Effector memory CD4-positive, alpha-beta T cell (primary cell): ENCODE measurements around the gene TBXAS1.
"Not testable (repeated sequence)": the region's sequence is repeated elsewhere in the genome, so short reads cannot be mapped to it uniquely, and the experiment has no call there.

Source experiments
- DNase-seq, 3 donors: peaks; one replicate each; pipeline ENCODE4 v3.0.0-alpha.2; 2020
- H3K27ac ChIP-seq: 2 replicates; pipeline ENCODE4 v1.7.0; 2013; ENCODE audit warnings: mild to moderate bottlenecking, low read length, moderate library complexity; ENCODE audit not compliant: insufficient read depth, poor library complexity, severe bottlenecking
- H3K27me3 ChIP-seq: replicated peaks from 2 replicates; pipeline ENCODE4 v1.7.0; 2013; ENCODE audit warnings: mild to moderate bottlenecking, low read length; ENCODE audit not compliant: insufficient read depth, control insufficient read depth, poor library complexity, severe bottlenecking
- H3K36me3 ChIP-seq: 2 replicates; pipeline ENCODE4 v1.7.0; 2013; ENCODE audit warnings: mild to moderate bottlenecking, low read length, moderate library complexity; ENCODE audit not compliant: control insufficient read depth, insufficient read depth
- H3K4me1 ChIP-seq: 2 replicates; pipeline ENCODE4 v1.7.0; 2013; ENCODE audit warnings: low read length, mild to moderate bottlenecking; ENCODE audit not compliant: control insufficient read depth, insufficient read depth, poor library complexity, severe bottlenecking
- H3K4me3 ChIP-seq: 2 replicates; pipeline ENCODE4 v1.7.0; 2013; ENCODE audit warnings: low read length, low read depth, mild to moderate bottlenecking; ENCODE audit not compliant: insufficient read depth, poor library complexity, severe bottlenecking
- H3K9me3 ChIP-seq: 2 replicates; pipeline ENCODE4 v1.7.0; 2013; ENCODE audit warnings: mild to moderate bottlenecking, low read length, moderate library complexity; ENCODE audit not compliant: control insufficient read depth

The TBXAS1 gene

GRCh38 chr7:139918480-139918879 is 89.4 kb downstream of the TBXAS1 start:
- Histone ChIP-seq H3K36me3 (no peaks in the 10 kb centered on the region), H3K27ac (no peak overlapping the region), H3K4me1 (no peaks in the 10 kb centered on the region), H3K9me3 (no peaks in the 10 kb centered on the region), H3K27me3 (no peaks in the 10 kb centered on the region), H3K4me3 (no peak overlapping the region)
- no peak for DNase-seq

DNA sequence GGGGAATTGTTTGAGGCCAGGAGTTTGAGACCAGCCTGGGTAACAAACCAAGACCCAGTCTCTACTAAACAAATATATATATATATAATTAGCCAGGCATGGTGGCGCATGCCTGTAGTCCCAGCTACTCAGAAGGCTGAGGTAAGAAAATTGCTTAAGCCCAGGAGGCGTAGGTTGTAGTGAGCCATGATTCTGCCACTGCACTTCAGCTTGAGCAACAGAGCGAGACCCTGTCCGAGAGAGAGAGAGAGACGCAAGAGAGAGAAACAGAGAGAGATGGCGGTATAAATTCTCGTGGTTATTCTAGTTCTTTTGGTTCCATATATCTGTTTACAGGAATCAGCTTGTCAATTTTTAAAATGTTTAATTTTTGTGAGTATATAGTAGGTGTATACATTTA is 94.0 kb downstream of the TBXAS1 start:
- Histone ChIP-seq H3K4me1 (no peaks in the 10 kb centered on the region), H3K36me3 (no peaks in the 10 kb centered on the region), H3K9me3 (no peaks in the 10 kb centered on the region), H3K27ac (no peak overlapping the region), H3K27me3 (no peaks in the 10 kb centered on the region), H3K4me3 (no peak overlapping the region)
- no peak for DNase-seq

- no peaks in the 10 kb centered on the region for H3K9me3 ChIP-seq
- no peaks in the 10 kb centered on the region for H3K4me1 ChIP-seq
- no peak overlapping the region for H3K4me3 ChIP-seq
- H3K27ac ChIP-seq, result no peak overlapping the region
- H3K36me3 ChIP-seq, result no peaks in the 10 kb centered on the region
- no peaks in the 10 kb centered on the region for H3K27me3 ChIP-seq
- no peak for DNase-seq
These were observed 95.4 kb downstream of the TBXAS1 start for GRCh38 chr7:139924461-139924860.

DNA sequence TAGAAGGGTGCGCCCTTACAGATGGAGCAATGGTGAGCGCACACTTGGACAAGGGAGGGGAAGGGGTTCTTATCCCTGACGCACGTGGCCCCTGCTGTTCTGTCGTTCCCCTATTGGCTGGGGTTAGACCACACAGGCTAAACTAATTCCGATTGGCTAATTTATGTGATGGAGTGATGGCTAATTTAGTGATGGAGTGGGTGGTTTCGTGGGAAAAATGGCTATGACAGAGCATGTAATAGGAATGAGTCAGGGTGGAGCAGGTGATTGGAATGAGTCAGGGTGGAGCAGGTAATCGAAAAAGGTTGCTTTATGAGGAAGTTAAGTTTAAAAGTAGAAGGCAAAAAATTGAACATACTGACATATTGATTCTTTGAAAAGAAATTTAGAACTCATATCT is 100.2 kb downstream of the TBXAS1 start:
- not testable (repeated sequence) for H3K27ac ChIP-seq, H3K9me3 ChIP-seq, H3K4me3 ChIP-seq, H3K36me3 ChIP-seq, DNase-seq, H3K27me3 ChIP-seq, H3K4me1 ChIP-seq

GRCh38 chr7:139930286-139930965 is 101.4 kb downstream of the TBXAS1 start:
- H3K27me3 ChIP-seq, result no peaks in the 10 kb centered on the region
- no peaks in the 10 kb centered on the region for H3K36me3 ChIP-seq
- no peak overlapping the region for H3K27ac ChIP-seq
- no peak for DNase-seq
- H3K4me1 ChIP-seq, result no peaks in the 10 kb centered on the region
- no peak overlapping the region for H3K4me3 ChIP-seq
- H3K9me3 ChIP-seq, result no peaks in the 10 kb centered on the region

GRCh38 chr7:139931190-139931934 is 102.3 kb downstream of the TBXAS1 start:
- H3K9me3 ChIP-seq, result no peaks in the 10 kb centered on the region
- no peaks in the 10 kb centered on the region for H3K36me3 ChIP-seq
- H3K4me1 ChIP-seq, result no peaks in the 10 kb centered on the region
- H3K27me3 ChIP-seq, result no peaks in the 10 kb centered on the region
- no peak for DNase-seq
- H3K4me3 ChIP-seq, result no peak overlapping the region
- no peak overlapping the region for H3K27ac ChIP-seq

DNA sequence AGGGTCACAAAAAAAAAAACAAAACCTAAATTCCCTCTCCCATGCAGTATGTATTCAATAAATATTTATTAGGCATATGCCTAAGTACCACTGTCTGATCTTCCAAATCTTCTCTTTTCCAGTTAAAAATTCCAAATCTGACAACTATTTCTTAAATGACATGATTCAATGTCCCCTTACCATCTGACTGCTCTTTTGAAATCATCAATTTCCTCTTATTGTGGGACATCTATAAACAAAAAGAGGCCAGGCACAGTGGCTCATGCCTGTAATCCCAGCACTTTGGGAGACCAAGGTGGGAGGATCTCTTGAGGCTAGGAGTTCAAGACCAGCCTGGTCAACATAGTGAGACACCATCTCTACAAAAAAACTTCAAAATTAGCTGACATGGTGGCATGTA is 103.5 kb downstream of the TBXAS1 start:
- no peaks in the 10 kb centered on the region for H3K9me3 ChIP-seq
- H3K36me3 ChIP-seq, result no peaks in the 10 kb centered on the region
- no peaks in the 10 kb centered on the region for H3K4me1 ChIP-seq
- H3K4me3 ChIP-seq, result no peak overlapping the region
- H3K27me3 ChIP-seq, result no peaks in the 10 kb centered on the region
- DNase-seq, result no peak
- H3K27ac ChIP-seq, result no peak overlapping the region

- no peaks in the 10 kb centered on the region for H3K36me3 ChIP-seq
- H3K4me3 ChIP-seq, result no peak overlapping the region
- no peak for DNase-seq
These were observed 107.8 kb downstream of the TBXAS1 start for GRCh38 chr7:139936760-139937310.

DNA sequence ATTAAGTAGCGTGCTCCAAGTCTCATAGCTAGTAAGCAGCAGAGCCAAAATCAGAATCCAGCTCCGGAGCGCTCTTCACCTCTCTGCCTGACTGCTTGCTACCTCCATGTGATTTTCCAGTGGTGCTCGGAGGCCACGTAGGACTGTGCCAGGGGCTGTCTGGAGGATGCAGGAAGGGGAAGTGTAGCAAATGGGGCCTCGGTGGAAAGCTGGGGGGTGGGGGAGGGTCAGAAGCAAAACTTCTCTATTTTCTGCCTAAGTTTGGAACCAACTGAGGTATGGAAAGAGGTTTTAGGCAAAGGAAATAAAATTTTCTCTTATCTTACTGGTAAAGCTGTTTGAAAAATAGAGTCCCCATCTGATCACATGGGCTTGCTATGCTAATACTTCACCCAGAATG is 108.7 kb downstream of the TBXAS1 start:
- DNase-seq, result no peak
- H3K27ac ChIP-seq, result no peak overlapping the region
- no peaks in the 10 kb centered on the region for H3K4me1 ChIP-seq
- H3K4me3 ChIP-seq, result no peak overlapping the region
- no peaks in the 10 kb centered on the region for H3K9me3 ChIP-seq
- H3K36me3 ChIP-seq, result no peaks in the 10 kb centered on the region
- H3K27me3 ChIP-seq, result no peaks in the 10 kb centered on the region

More at GRCh38 chr7:139936760-139937310, 107.8 kb downstream of the TBXAS1 start:
- H3K9me3 ChIP-seq, result no peaks in the 10 kb centered on the region
- no peaks in the 10 kb centered on the region for H3K4me1 ChIP-seq
- H3K27me3 ChIP-seq, result no peaks in the 10 kb centered on the region
- H3K27ac ChIP-seq, result no peak overlapping the region

DNA sequence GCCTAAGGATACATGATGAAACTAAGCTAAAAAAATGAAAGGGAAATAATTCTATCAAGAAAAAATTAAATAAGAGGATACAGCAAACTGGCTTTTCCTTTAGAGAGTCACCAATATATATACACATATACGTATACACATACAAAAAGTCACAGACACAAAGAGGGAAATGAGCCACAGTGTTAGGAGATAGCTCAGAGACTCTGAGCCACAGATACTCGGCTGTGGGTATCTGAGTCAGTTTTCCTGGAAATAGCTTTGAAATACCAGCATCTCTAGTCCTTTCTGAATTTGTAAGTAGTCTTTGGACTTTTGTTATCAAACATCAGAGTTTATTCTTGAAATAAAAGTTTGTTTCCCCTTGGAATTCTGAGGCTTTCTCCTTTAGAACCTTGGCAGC is 111.8 kb downstream of the TBXAS1 start:
- Histone ChIP-seq H3K4me1 (no peaks in the 10 kb centered on the region), H3K27ac (no peak overlapping the region), H3K9me3 (no peaks in the 10 kb centered on the region), H3K36me3 (peaks cover 3% of the 10 kb centered on the region), H3K27me3 (no peaks in the 10 kb centered on the region), H3K4me3 (no peak overlapping the region)
- DNase-seq, result no peak
